Activated naive CD4-positive, alpha-beta T cell treated with anti-CD3 and anti-CD28 coated beads for 36 hours (primary cell): ENCODE measurements around the gene METAP1. TPM values are rescaled to one million over a fixed set of nuclear protein-coding genes. Genes with fewer than 3 reads are reported as not detected.
A peak's percentile ranks its signal among the peaks of the same experiment; 100 is the strongest.

Experiments
- CTCF ChIA-PET: fragments of 350-600 bp; sonication (Branson Sonifier 250); formaldehyde crosslinking; loops from one replicate; lab custom pipeline; 2021; ENCODE audit warnings: antibody characterized with exemption; lab: Charles Lee
- DNase-seq: peaks from one replicate; pipeline ENCODE4 v3.0.0-alpha.2; 2020
- H3K27ac Mint-ChIP-seq: one replicate; pipeline ENCODE4 v1.8.0; 2021; ENCODE audit warnings: mild to moderate bottlenecking, mixed read lengths
- H3K27me3 Mint-ChIP-seq: one replicate; pipeline ENCODE4 v1.8.0; 2021; ENCODE audit warnings: low read depth, mixed read lengths
- H3K36me3 Mint-ChIP-seq: one replicate; pipeline ENCODE4 v1.8.0; 2021; ENCODE audit warnings: low read depth, mixed read lengths
- H3K4me1 Mint-ChIP-seq: one replicate; pipeline ENCODE4 v1.8.0; 2021; ENCODE audit warnings: low read depth, mixed read lengths
- H3K4me3 Mint-ChIP-seq: one replicate; pipeline ENCODE4 v1.8.0; 2021; ENCODE audit warnings: mild to moderate bottlenecking, moderate library complexity, mixed read lengths
- H3K9me3 Mint-ChIP-seq: one replicate; pipeline ENCODE4 v1.8.0; 2021; ENCODE audit warnings: mixed read lengths
- intact Hi-C: fragments of 100-400 bp; cut with micrococcal nuclease; formaldehyde crosslinking; loops from one replicate; pipeline ENCODE4 v1.15.1; 2023
- total RNA-seq, 2 experiments: library from RNA; stranded (reverse); gene quantifications; one replicate each; pipeline ENCODE4 v1.2.3, GENCODE V29; 2021

Gene METAP1
- total RNA-seq = 10 to 100 TPM; 65.6 to 70.1 TPM

GRCh38 chr4:98995183-98996055 is at the start of gene METAP1:
METAP1 (plus strand) TSS chr4:98995721; CDS start chr4:98995754, 33 bp downstream.
- no peaks in the 10 kb centered on the region for H3K9me3 Mint-ChIP-seq
- no peaks in the 10 kb centered on the region for H3K36me3 Mint-ChIP-seq
- intact Hi-C loops = loop anchor here (1.0 to 5.0 kb wide), 17 partner anchors 33 to 955 kb away; partner anchors contain the start of genes ADH5, EIF4E, H2AZ1 and STPG2
- peak within 1 kb of the TSS; percentile 84 for H3K4me3 Mint-ChIP-seq
- H3K27ac Mint-ChIP-seq = peak within 1 kb of the TSS; percentile 92
- DNase-seq = peak; percentile 95
- CTCF ChIA-PET = interaction anchor here (0.5 to 5.2 kb wide), 26 partner anchors 12 to 608 kb away, joined by 3 to 162 read pairs (median 4); partner anchors contain the start of genes ADH5 and EIF4E
- no peaks in the 10 kb centered on the region for H3K27me3 Mint-ChIP-seq
- peaks cover 38% of the 10 kb centered on the region for H3K4me1 Mint-ChIP-seq

DNA sequence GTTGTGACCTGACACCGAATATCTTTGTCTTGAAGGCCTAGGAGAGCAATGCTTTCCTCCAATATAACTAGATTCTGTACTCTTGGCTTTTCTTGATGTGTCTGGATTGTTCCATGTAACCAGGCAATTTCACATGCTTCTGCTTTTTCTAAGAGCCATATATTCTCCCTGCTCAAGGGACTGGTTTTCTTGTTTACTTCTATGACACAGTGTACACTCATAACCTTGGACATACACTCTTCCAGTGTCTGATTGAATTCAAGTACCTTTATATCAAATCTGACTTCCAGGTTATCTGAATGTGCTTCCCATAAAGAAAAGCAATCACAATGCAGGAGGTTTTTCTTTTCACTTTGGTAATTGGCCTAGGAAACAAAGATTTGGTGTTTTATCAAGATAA is 49.2 kb upstream of the METAP1 start:
- intact Hi-C loops = no loop called here
- DNase-seq = no peak
- Mint-ChIP-seq H3K27ac (no peak overlapping the region), H3K4me3 (no peak overlapping the region), H3K9me3 (no peaks in the 10 kb centered on the region), H3K27me3 (no peaks in the 10 kb centered on the region), H3K36me3 (no peaks in the 10 kb centered on the region), H3K4me1 (no peaks in the 10 kb centered on the region)
- CTCF ChIA-PET = interaction anchor here (1.0 kb wide), 1 partner anchor 10 kb away, joined by 3 read pairs; no protein-coding TSS in a partner anchor

DNA sequence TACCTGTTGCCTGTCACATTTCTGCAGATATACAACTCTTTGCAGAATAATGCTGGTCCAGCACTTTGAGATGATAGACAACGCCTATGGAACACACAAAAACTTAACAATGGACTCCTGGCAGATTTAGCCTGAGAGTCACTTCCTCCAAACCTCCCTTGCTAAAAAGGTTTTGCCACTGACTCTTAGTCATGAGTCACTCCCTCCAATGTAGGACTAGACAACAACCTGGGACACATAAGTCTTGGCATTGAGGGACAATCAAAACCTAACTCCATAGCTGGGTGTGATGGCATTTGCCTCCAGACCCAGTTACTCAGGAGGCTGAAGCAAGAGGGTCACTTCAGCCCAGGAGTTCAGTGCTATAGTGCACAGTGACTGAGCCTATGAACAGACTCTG is 44.6 kb upstream of the METAP1 start:
- no peak overlapping the region for H3K27ac Mint-ChIP-seq
- intact Hi-C loops = no loop called here
- no peaks in the 10 kb centered on the region for H3K9me3 Mint-ChIP-seq
- H3K4me1 Mint-ChIP-seq = no peaks in the 10 kb centered on the region
- no peak overlapping the region for H3K4me3 Mint-ChIP-seq
- no peak for DNase-seq
- CTCF ChIA-PET = interaction anchor here (1.5 kb wide), 1 partner anchor 103 kb away, joined by 3 read pairs; no protein-coding TSS in a partner anchor
- H3K36me3 Mint-ChIP-seq = no peaks in the 10 kb centered on the region
- H3K27me3 Mint-ChIP-seq = peaks cover 3% of the 10 kb centered on the region

DNA sequence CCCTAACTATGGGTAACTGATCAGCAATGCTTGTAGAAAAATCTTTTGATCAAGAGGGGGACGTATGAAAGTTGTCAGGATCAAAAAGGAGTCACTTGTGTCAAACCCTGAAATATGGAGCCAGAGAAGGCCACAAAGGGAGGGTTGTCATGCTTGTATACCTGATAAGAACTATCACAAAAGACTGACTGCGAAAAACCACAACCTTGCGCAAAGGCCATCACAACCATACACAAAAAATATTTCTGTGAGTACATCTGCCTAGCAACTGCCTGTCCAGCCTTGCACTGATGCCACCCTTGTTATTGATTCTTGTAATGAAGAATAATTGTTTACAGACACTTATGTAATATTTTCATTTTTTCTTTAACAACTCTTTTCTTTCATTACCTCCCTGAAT is 43.8 kb upstream of the METAP1 start:
- DNase-seq = no peak
- intact Hi-C loops = no loop called here
- H3K4me3 Mint-ChIP-seq = no peak overlapping the region
- peaks cover 3% of the 10 kb centered on the region for H3K27me3 Mint-ChIP-seq
- H3K9me3 Mint-ChIP-seq = no peaks in the 10 kb centered on the region
- H3K27ac Mint-ChIP-seq = no peak overlapping the region
- no peaks in the 10 kb centered on the region for H3K36me3 Mint-ChIP-seq
- CTCF ChIA-PET = no interaction called here
- no peaks in the 10 kb centered on the region for H3K4me1 Mint-ChIP-seq

- CTCF ChIA-PET = interaction anchor here (0.6 kb wide), 1 partner anchor 19 kb away, joined by 3 read pairs; no protein-coding TSS in a partner anchor
- Mint-ChIP-seq H3K4me1 (no peaks in the 10 kb centered on the region), H3K27me3 (peaks cover 3% of the 10 kb centered on the region), H3K36me3 (no peaks in the 10 kb centered on the region), H3K4me3 (no peak overlapping the region), H3K9me3 (no peaks in the 10 kb centered on the region), H3K27ac (no peak overlapping the region)
- DNase-seq = no peak
- intact Hi-C loops = no loop called here
Observed at GRCh38 chr4:98955229-98955628, 40.3 kb upstream of the METAP1 start.

GRCh38 chr4:98958065-98958464 is 37.5 kb upstream of the METAP1 start:
- Mint-ChIP-seq H3K36me3 (no peaks in the 10 kb centered on the region), H3K27ac (no peak overlapping the region), H3K9me3 (no peaks in the 10 kb centered on the region), H3K4me3 (no peak overlapping the region), H3K4me1 (no peaks in the 10 kb centered on the region), H3K27me3 (peaks cover 3% of the 10 kb centered on the region)
- DNase-seq = no peak
- CTCF ChIA-PET = no interaction called here
- intact Hi-C loops = no loop called here

GRCh38 chr4:98959411-98959810 is 36.1 kb upstream of the METAP1 start:
- no peaks in the 10 kb centered on the region for H3K9me3 Mint-ChIP-seq
- H3K27me3 Mint-ChIP-seq = peaks cover 3% of the 10 kb centered on the region
- CTCF ChIA-PET = no interaction called here
- no peak for DNase-seq
- no peak overlapping the region for H3K27ac Mint-ChIP-seq
- H3K4me3 Mint-ChIP-seq = no peak overlapping the region
- intact Hi-C loops = no loop called here
- H3K36me3 Mint-ChIP-seq = no peaks in the 10 kb centered on the region
- no peaks in the 10 kb centered on the region for H3K4me1 Mint-ChIP-seq

GRCh38 chr4:98961770-98962169 is 33.8 kb upstream of the METAP1 start:
- Mint-ChIP-seq H3K27ac (no peak overlapping the region), H3K4me1 (no peaks in the 10 kb centered on the region), H3K27me3 (no peaks in the 10 kb centered on the region), H3K4me3 (no peak overlapping the region), H3K9me3 (no peaks in the 10 kb centered on the region), H3K36me3 (no peaks in the 10 kb centered on the region)
- CTCF ChIA-PET = no interaction called here
- DNase-seq = no peak
- intact Hi-C loops = no loop called here

DNA sequence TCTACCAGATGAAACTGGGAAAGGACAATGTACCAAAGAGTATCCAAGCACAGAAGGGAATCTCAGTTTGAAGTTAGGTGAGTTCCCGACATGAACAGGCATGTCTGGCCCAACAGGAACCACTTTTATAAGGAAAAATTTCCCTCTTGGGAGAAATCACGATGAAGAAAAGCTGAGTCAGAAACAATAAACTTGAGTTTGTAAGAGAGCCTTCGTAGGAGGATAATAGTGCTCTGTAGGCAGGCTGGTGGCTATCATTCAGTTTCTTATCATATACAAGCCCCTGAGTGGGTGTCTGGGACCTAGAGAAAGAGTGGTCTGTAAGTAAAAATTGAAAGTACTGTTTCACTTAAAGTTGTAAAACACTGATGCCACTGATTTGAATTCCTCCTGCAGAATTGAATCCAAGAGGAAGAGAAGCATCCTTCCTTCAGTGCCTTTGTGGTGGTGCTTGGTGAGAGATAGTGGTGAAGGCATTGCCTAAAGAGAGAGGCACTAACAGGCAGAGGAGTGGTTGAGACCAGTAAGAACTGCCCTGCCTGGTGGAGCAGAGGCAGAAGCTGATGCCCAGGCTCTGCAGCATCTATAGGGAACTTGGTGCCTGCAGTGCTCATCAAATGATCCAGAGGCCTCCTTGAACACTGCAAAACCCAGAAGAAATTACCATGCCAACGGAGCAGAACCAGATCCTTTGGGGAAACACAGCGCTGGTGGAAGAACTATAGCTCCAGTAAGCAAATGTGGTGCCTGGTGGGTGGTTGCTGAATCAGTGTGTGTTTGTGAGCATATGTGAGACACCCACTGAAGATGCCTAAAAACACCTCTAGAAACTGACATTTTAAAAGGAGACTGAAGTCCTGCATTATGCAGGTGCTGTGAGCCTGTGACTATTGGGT is 31.7 kb upstream of the METAP1 start:
- H3K4me1 Mint-ChIP-seq = no peaks in the 10 kb centered on the region
- H3K27me3 Mint-ChIP-seq = peaks cover 2% of the 10 kb centered on the region
- H3K4me3 Mint-ChIP-seq = no peak overlapping the region
- H3K9me3 Mint-ChIP-seq = no peaks in the 10 kb centered on the region
- no peaks in the 10 kb centered on the region for H3K36me3 Mint-ChIP-seq
- CTCF ChIA-PET = interaction anchor here (0.8 kb wide), 1 partner anchor 15 kb away, joined by 4 read pairs; no protein-coding TSS in a partner anchor
- no peak for DNase-seq
- intact Hi-C loops = no loop called here
- no peak overlapping the region for H3K27ac Mint-ChIP-seq

DNA sequence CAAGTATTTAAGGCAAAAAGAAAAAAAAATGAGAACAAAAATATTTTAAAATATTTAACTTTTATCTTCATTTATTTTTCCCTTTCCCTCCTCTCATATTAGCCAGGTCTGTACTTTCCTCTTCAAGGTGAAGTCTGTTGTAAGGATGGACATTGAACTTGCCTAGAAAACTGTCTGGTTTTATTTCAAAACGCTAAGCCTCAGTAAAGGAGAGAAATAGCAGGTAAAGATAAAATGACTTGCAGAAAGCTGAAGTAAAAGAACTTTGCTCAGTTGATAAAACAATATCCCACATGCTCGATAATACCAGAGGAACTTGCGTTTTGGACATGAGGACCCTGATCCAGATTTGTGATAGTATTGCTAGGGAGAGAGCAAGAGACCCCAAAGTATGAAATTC is 28.6 kb upstream of the METAP1 start:
- CTCF ChIA-PET = interaction anchor here (2.0 kb wide), 1 partner anchor 26 kb away, joined by 4 read pairs; no protein-coding TSS in a partner anchor
- H3K4me1 Mint-ChIP-seq = no peaks in the 10 kb centered on the region

GRCh38 chr4:98967786-98968329 is 27.7 kb upstream of the METAP1 start:
- Mint-ChIP-seq H3K36me3 (no peaks in the 10 kb centered on the region), H3K9me3 (no peaks in the 10 kb centered on the region), H3K27me3 (peaks cover 2% of the 10 kb centered on the region), H3K4me1 (no peaks in the 10 kb centered on the region), H3K27ac (no peak overlapping the region), H3K4me3 (no peak overlapping the region)
- intact Hi-C loops = no loop called here
- no peak for DNase-seq
- CTCF ChIA-PET = interaction anchor here (1.2 to 2.0 kb wide), 2 partner anchors 25 to 28 kb away, joined by 3 to 4 read pairs; partner anchors contain the start of gene METAP1

More for the DNA sequence above, 28.6 kb upstream of the METAP1 start:
- intact Hi-C loops = no loop called here
- no peak for DNase-seq
- no peak overlapping the region for H3K4me3 Mint-ChIP-seq
- peaks cover 2% of the 10 kb centered on the region for H3K27me3 Mint-ChIP-seq
- no peaks in the 10 kb centered on the region for H3K9me3 Mint-ChIP-seq
- no peaks in the 10 kb centered on the region for H3K36me3 Mint-ChIP-seq
- no peak overlapping the region for H3K27ac Mint-ChIP-seq
